ENCODE data around the gene PCDH9.

- no peak for TF ChIP-seq CTCF (IDR thresholded peaks at IDR 0.05)
- TF ChIP-seq EP300 (IDR thresholded peaks at IDR 0.05; ENCODE audit: low read depth), result no peak
- no peak for TF ChIP-seq POLR2AphosphoS5 (IDR thresholded peaks at IDR 0.05)
These were observed 965.2 kb downstream of the PCDH9 start for GRCh38 chr13:66264971-66265370.
